Measurements from ENCODE around the gene ZNF613. TPM values are rescaled to one million over a fixed set of nuclear protein-coding genes. Genes with fewer than 3 reads are reported as not detected.

ZNF613 gene
- total RNA-seq, 1 experiment from 2014 or later: 2.2 TPM

GRCh38 chr19:51927859-51928258, 587 bp downstream of the ZNF613 start:
- no peak overlapping the region for H3K27ac ChIP-seq (ENCODE audit: low read depth, low read length)
- TF ChIP-seq ELF1 (IDR thresholded peaks at IDR 0.05; ENCODE audit: borderline replicate concordance, low read depth) (no peak), FOSL1 (IDR thresholded peaks at IDR 0.05; ENCODE audit: low read depth) (no peak), CEBPB (IDR thresholded peaks at IDR 0.05; ENCODE audit: low read depth) (no peak), SIN3A (IDR thresholded peaks at IDR 0.05; ENCODE audit: low read depth) (no peak), JUND (IDR thresholded peaks at IDR 0.05) (no peak), SP1 (IDR thresholded peaks at IDR 0.05; ENCODE audit: low read depth) (no peak), POLR2AphosphoS5 (IDR thresholded peaks at IDR 0.05; ENCODE audit: low read depth, low read length) (no peak), MAX (IDR thresholded peaks at IDR 0.05) (no peak), ZBTB33 (IDR thresholded peaks at IDR 0.05; ENCODE audit: extremely low read depth, insufficient replicate concordance, low read length) (no peak), CBX3 (IDR thresholded peaks at IDR 0.05; ENCODE audit: low read depth) (no peak), EZH2phosphoT487 (IDR thresholded peaks at IDR 0.05; ENCODE audit: borderline replicate concordance) (no peak), SRF (IDR thresholded peaks at IDR 0.05; ENCODE audit: low read depth) (no peak), ATF3 (IDR thresholded peaks at IDR 0.05) (no peak), TCF7L2 (IDR thresholded peaks at IDR 0.05; ENCODE audit: borderline replicate concordance, extremely low read depth, insufficient read depth, insufficient read length) (no peak), ZNF274 (IDR thresholded peaks at IDR 0.05; ENCODE audit: low read depth, low read length) (no peak), REST (IDR thresholded peaks at IDR 0.05; ENCODE audit: low read depth) (no peak), EZH2 (IDR thresholded peaks at IDR 0.05) (no peak), RAD21 (IDR thresholded peaks at IDR 0.05; ENCODE audit: low read depth) (no peak)
- BruUV-seq (replicated peaks): TSS peak; percentile 33

More at GRCh38 chr19:51927859-51928258, 587 bp downstream of the ZNF613 start:
- Histone ChIP-seq H3K9me3 (ENCODE audit: control insufficient read depth in 1 of 2, insufficient read depth in 1 of 2, low read depth in 1 of 2, low read length in 2 of 2) (peaks cover 10 to 18% of the 10 kb centered on the region in 2 experiments; a peak in 2 of 4 replicates), H3K4me1 (ENCODE audit: control insufficient read depth in 1 of 2, insufficient read depth in 2 of 2, low read length in 2 of 2) (peaks cover 0 to 7% of the 10 kb centered on the region in 2 experiments; a peak in 1 of 4 replicates), H3K36me3 (ENCODE audit: control insufficient read depth in 1 of 2, insufficient read depth in 2 of 2, low read length in 2 of 2) (no peaks in the 10 kb centered on the region), H4K20me1 (ENCODE audit: insufficient read depth) (no peaks in the 10 kb centered on the region), H2AFZ (ENCODE audit: low read depth, low read length, poor library complexity, severe bottlenecking) (peak overlapping the region; percentile 98), H3K79me2 (ENCODE audit: insufficient read depth, low read length) (no peaks in the 10 kb centered on the region), H3K9ac (ENCODE audit: low read length) (peak overlapping the region; percentile 71), H3K27me3 (ENCODE audit: insufficient read depth, low read length) (no peaks in the 10 kb centered on the region), H3K4me2 (ENCODE audit: low read length) (peak overlapping the region; percentile 86), H3K4me3 (replicated peaks in 1 of 2; ENCODE audit: low read depth in 1 of 2, low read length in 2 of 2) (peak overlapping the region; percentile 75 to 89), H3K9me2 (ENCODE audit: insufficient read depth) (no peaks in the 10 kb centered on the region)
- RAD21 ChIA-PET (ENCODE audit: low non-redundant PET in 1 of 2, low total read pairs in 2 of 2, uncharacterized antibody in 2 of 2, unreplicated experiment in 2 of 2): no interaction called here
- CTCF ChIA-PET: no interaction called here
- no peak for DNase-seq (ENCODE audit: low read depth, low spot score)
- POLR2A ChIA-PET: no interaction called here
- intact Hi-C loops (cut with micrococcal nuclease): loop anchor here (1.0 kb wide), 2 partner anchors 23 to 58 kb away; partner anchors contain the start of genes ZNF350 and ZNF649
- ATAC-seq: no peak

Measured in HCT116 (cell line).